ENCODE results near the gene ATR. TPM values are rescaled to one million over a fixed set of nuclear protein-coding genes. Genes with fewer than 3 reads are reported as not detected.

The ATR gene
- polyA plus RNA-seq, 3 donors: 6.3 to 16.4 (median 6.6) TPM

DNA sequence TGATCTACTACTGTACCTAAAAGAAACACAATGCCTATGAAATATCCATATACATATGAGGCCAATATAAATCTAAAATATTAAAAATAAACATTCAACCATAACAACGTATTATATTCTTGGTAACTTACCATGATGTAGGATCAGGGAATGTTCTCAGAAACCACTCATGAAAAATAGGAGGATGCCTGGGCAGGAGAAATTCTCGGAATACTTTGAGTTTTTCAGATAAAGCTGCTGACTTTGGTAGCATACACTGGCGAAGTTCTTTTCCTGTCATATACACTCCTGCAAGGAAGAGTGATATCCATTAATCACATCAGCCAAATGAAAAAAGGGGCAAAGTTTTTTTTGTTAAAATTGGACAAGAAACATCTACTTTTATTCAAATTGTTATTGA lies 119.4 kb downstream of the ATR start:
- H3K4me3 Mint-ChIP-seq: no peak overlapping the region
- H3K9me3 Mint-ChIP-seq: peaks cover 0 to 2% (median 0%) of the 10 kb centered on the region in 7 donors
- WGBS (ENCODE audit: insufficient coverage): no CpG with 5 or more reads among the region's 3 CpGs
- no peaks in the 10 kb centered on the region for H3K9me3 ChIP-seq (replicated peaks in 1 of 2; ENCODE audit: control insufficient read depth in 1 of 2, insufficient read depth in 1 of 2, low read length in 2 of 2)
- H3K27me3 Mint-ChIP-seq (ENCODE audit: low read depth in 3 of 3): no peaks in the 10 kb centered on the region
- H3K79me2 ChIP-seq (ENCODE audit: insufficient read depth, low read length): no peaks in the 10 kb centered on the region
- intact Hi-C loops (cut with micrococcal nuclease): no loop called here
- TF ChIP-seq, protein P1, sequence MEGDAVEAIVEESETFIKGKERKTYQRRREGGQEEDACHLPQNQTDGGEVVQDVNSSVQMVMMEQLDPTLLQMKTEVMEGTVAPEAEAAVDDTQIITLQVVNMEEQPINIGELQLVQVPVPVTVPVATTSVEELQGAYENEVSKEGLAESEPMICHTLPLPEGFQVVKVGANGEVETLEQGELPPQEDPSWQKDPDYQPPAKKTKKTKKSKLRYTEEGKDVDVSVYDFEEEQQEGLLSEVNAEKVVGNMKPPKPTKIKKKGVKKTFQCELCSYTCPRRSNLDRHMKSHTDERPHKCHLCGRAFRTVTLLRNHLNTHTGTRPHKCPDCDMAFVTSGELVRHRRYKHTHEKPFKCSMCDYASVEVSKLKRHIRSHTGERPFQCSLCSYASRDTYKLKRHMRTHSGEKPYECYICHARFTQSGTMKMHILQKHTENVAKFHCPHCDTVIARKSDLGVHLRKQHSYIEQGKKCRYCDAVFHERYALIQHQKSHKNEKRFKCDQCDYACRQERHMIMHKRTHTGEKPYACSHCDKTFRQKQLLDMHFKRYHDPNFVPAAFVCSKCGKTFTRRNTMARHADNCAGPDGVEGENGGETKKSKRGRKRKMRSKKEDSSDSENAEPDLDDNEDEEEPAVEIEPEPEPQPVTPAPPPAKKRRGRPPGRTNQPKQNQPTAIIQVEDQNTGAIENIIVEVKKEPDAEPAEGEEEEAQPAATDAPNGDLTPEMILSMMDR (IDR thresholded peaks at IDR 0.05): no peak
- H3K4me2 ChIP-seq (replicated peaks; ENCODE audit: extremely low read depth, low read length, poor library complexity, severe bottlenecking): no peak overlapping the region
- no peak overlapping the region for H2AFZ ChIP-seq (ENCODE audit: insufficient read depth, low read depth, low read length, poor library complexity, severe bottlenecking)
- no peaks in the 10 kb centered on the region for H3K4me1 Mint-ChIP-seq
- DNase-seq: no peak
- H3K4me1 ChIP-seq (ENCODE audit: control insufficient read depth in 1 of 2, insufficient read depth in 2 of 2, low read length in 2 of 2): no peaks in the 10 kb centered on the region
- H4K20me1 ChIP-seq (ENCODE audit: insufficient read depth, low read length): no peaks in the 10 kb centered on the region
- no peak overlapping the region for H3K9ac ChIP-seq (ENCODE audit: insufficient read depth, low read length, poor library complexity, severe bottlenecking)
- no peak overlapping the region for H3K4me3 ChIP-seq (replicated peaks in 1 of 3; ENCODE audit: low read depth in 2 of 3, low read length in 3 of 3)
- H3K27ac Mint-ChIP-seq: no peak overlapping the region
- no peak overlapping the region for H3K27ac ChIP-seq (ENCODE audit: low read depth in 1 of 2, low read length in 2 of 2)
- H3K36me3 Mint-ChIP-seq: peaks cover 45 to 54% of the 10 kb centered on the region in 2 donors
- peaks cover 45 to 85% of the 10 kb centered on the region in 2 donors for H3K36me3 ChIP-seq (replicated peaks in 1 of 2; ENCODE audit: control insufficient read depth in 1 of 2, insufficient read depth in 2 of 2, low read length in 2 of 2)
- H3K27me3 ChIP-seq (ENCODE audit: control insufficient read depth in 2 of 2, insufficient read depth in 2 of 2, low read length in 2 of 2): no peaks in the 10 kb centered on the region

- H3K36me3 ChIP-seq (replicated peaks in 1 of 2; ENCODE audit: control insufficient read depth in 1 of 2, insufficient read depth in 2 of 2, low read length in 2 of 2): peaks cover 35 to 66% of the 10 kb centered on the region in 2 donors
- H3K9ac ChIP-seq (ENCODE audit: insufficient read depth, low read length, poor library complexity, severe bottlenecking): no peak overlapping the region
- Mint-ChIP-seq H3K4me3 (no peak overlapping the region), H3K9me3 (peaks cover 0 to 2% (median 0%) of the 10 kb centered on the region in 7 donors), H3K27me3 (ENCODE audit: low read depth in 3 of 3) (no peaks in the 10 kb centered on the region), H3K4me1 (peaks cover 18% of the 10 kb centered on the region), H3K27ac (peak overlapping the region in 1 of 7 donors; percentile 43), H3K36me3 (peaks cover 41 to 54% of the 10 kb centered on the region in 2 donors)
- no peaks in the 10 kb centered on the region for H4K20me1 ChIP-seq (ENCODE audit: insufficient read depth, low read length)
- H3K27ac ChIP-seq (ENCODE audit: low read depth in 1 of 2, low read length in 2 of 2): no peak overlapping the region
- peaks cover 20% of the 10 kb centered on the region for H3K79me2 ChIP-seq (ENCODE audit: insufficient read depth, low read length)
- DNase-seq: no peak
- no peaks in the 10 kb centered on the region for H3K27me3 ChIP-seq (ENCODE audit: control insufficient read depth in 2 of 2, insufficient read depth in 2 of 2, low read length in 2 of 2)
- TF ChIP-seq, protein P1 (IDR thresholded peaks at IDR 0.05): no peak
- 97% methylated on average over 5 of the region's 5 CpGs for WGBS (ENCODE audit: insufficient coverage)
- no peak overlapping the region for H3K4me3 ChIP-seq (replicated peaks in 1 of 3; ENCODE audit: low read depth in 2 of 3, low read length in 3 of 3)
- no peak overlapping the region for H3K4me2 ChIP-seq (replicated peaks; ENCODE audit: extremely low read depth, low read length, poor library complexity, severe bottlenecking)
- intact Hi-C loops (cut with micrococcal nuclease): no loop called here
- H3K9me3 ChIP-seq (replicated peaks in 1 of 2; ENCODE audit: control insufficient read depth in 1 of 2, insufficient read depth in 1 of 2, low read length in 2 of 2): no peaks in the 10 kb centered on the region
- no peak overlapping the region for H2AFZ ChIP-seq (ENCODE audit: insufficient read depth, low read depth, low read length, poor library complexity, severe bottlenecking)
- peaks cover 14 to 19% of the 10 kb centered on the region in 2 donors for H3K4me1 ChIP-seq (ENCODE audit: control insufficient read depth in 1 of 2, insufficient read depth in 2 of 2, low read length in 2 of 2)
Observed at GRCh38 chr3:142450881-142451280, 127.7 kb downstream of the ATR start.

Measured in CD14-positive monocyte (primary cell).